Fibroblast of lung (primary cell): ENCODE results near the gene STARD7. TPM values are rescaled to one million over a fixed set of nuclear protein-coding genes. Genes with fewer than 3 reads are reported as not detected.

Experiments
- DNase-seq, 2 donors: peaks; one replicate each; pipeline versions ENCODE4 v3.0.0 to v3.0.0-alpha.2; 2010; ENCODE audit warnings: low read depth in 2 of 2
- H2AFZ ChIP-seq: 2 replicates; pipeline ENCODE4 v1.5.1; 2012; ENCODE audit warnings: low read length, control low read depth, inconsistent platforms
- H3K27ac ChIP-seq: 2 replicates; pipeline ENCODE4 v1.5.1; 2011; ENCODE audit warnings: low read length, control low read depth; ENCODE audit not compliant: insufficient read depth
- H3K27me3 ChIP-seq: 2 replicates; pipeline ENCODE4 v1.5.1; 2011; ENCODE audit warnings: mild to moderate bottlenecking, low read length; ENCODE audit not compliant: control insufficient read depth, insufficient read depth
- H3K36me3 ChIP-seq: 2 replicates; pipeline ENCODE4 v1.5.1; 2011; ENCODE audit warnings: low read length; ENCODE audit not compliant: control insufficient read depth, insufficient read depth
- H3K4me1 ChIP-seq: 2 replicates; pipeline ENCODE4 v1.5.1; 2011; ENCODE audit warnings: low read length; ENCODE audit not compliant: control insufficient read depth, insufficient read depth; ENCODE audit errors: extremely low read depth
- H3K4me2 ChIP-seq: 2 replicates; pipeline ENCODE4 v1.5.1; 2011; ENCODE audit warnings: low read length, control low read depth; ENCODE audit not compliant: insufficient read depth; ENCODE audit errors: extremely low read depth
- H3K4me3 ChIP-seq, 4 experiments: fragments of 200-600 bp in 1 of 4; sonication (generic) in 1 of 4; replicated peaks in 1 of 4; 2 replicates each; pipeline ENCODE4 v1.5.1; 2011 to 2016; ENCODE audit warnings: low read length in 4 of 4, low read depth in 3 of 4, mild to moderate bottlenecking in 3 of 4, control low read depth in 2 of 4, inconsistent platforms in 1 of 4, mixed read lengths in 1 of 4; ENCODE audit not compliant: insufficient read depth in 1 of 4; ENCODE audit errors: control extremely low read depth in 1 of 4
- H3K79me2 ChIP-seq: 2 replicates; pipeline ENCODE4 v1.5.1; 2012; ENCODE audit warnings: mild to moderate bottlenecking, low read length, inconsistent platforms; ENCODE audit not compliant: control insufficient read depth, insufficient read depth
- H3K9ac ChIP-seq: 2 replicates; pipeline ENCODE4 v1.5.1; 2011; ENCODE audit warnings: mild to moderate bottlenecking, low read length, control low read depth; ENCODE audit not compliant: insufficient read depth
- H3K9me3 ChIP-seq: 2 replicates; pipeline ENCODE4 v1.5.1; 2012; ENCODE audit warnings: low read depth, low read length; ENCODE audit not compliant: control insufficient read depth, insufficient read depth
- H4K20me1 ChIP-seq: 2 replicates; pipeline ENCODE4 v1.5.1; 2011; ENCODE audit warnings: low read length; ENCODE audit not compliant: control insufficient read depth, insufficient read depth; ENCODE audit errors: extremely low read depth
- CTCF ChIP-seq, 2 donors: IDR thresholded peaks in 1 of 2; conservative IDR thresholded peaks in 1 of 2; 1 replicate in 1 of 2; 2 replicates in 1 of 2; pipeline ENCODE4 v1.5.1; 2011 to 2012; ENCODE audit warnings: low read length in 2 of 2, control low read depth in 1 of 2, inconsistent platforms in 1 of 2, low read depth in 1 of 2, mild to moderate bottlenecking in 1 of 2
- EZH2 ChIP-seq: IDR thresholded peaks from 2 replicates; pipeline ENCODE4 v1.5.1; 2012; ENCODE audit warnings: low read length, control low read depth, mild to moderate bottlenecking; ENCODE audit errors: missing control alignments
- polyA plus RNA-seq, 2 donors: library from polyadenylated mRNA; depleted of rRNA in 1 of 2; stranded (reverse) in 1 of 2; unstranded in 1 of 2; fragments of >200 nt; gene quantifications; 2 replicates each; pipeline ENCODE4 v1.2.1, GENCODE V29; 2011 to 2012; ENCODE audit warnings: missing spikeins in 1 of 2
- total RNA-seq: library from RNA; depleted of rRNA; stranded (reverse); fragments of >200 nt; gene quantifications from 2 replicates; pipeline ENCODE4 v1.2.1, GENCODE V29; 2014

STARD7 gene
- total and polyA plus RNA-seq, 2 donors (not counting 1 experiment from before 2014, with no cell fraction given) = 109 to 121 TPM

GRCh38 chr2:96245609-96246390 lies 37.2 kb upstream of the STARD7 start:
- Histone ChIP-seq H3K36me3 (peaks cover 2% of the 10 kb centered on the region), H3K27ac (no peak overlapping the region), H3K79me2 (no peaks in the 10 kb centered on the region), H3K4me2 (no peak overlapping the region), H3K9me3 (no peaks in the 10 kb centered on the region), H3K4me1 (peaks cover 9% of the 10 kb centered on the region), H4K20me1 (no peaks in the 10 kb centered on the region), H3K27me3 (no peaks in the 10 kb centered on the region), H2AFZ (no peak overlapping the region), H3K9ac (no peak overlapping the region), H3K4me3 (no peak overlapping the region)
- TF ChIP-seq EZH2 = no peak
- no peak for TF ChIP-seq CTCF (conservative IDR thresholded peaks at IDR 0.05 in 1 of 2, IDR thresholded peaks at IDR 0.05 in 1 of 2; ENCODE audit: low read depth in 1 of 2, low read length in 2 of 2)
- peak; percentile 39 to 68 for DNase-seq

- no peak for TF ChIP-seq EZH2
- no peak for TF ChIP-seq CTCF (conservative IDR thresholded peaks at IDR 0.05 in 1 of 2, IDR thresholded peaks at IDR 0.05 in 1 of 2; ENCODE audit: low read depth in 1 of 2, low read length in 2 of 2)
- H3K4me3 ChIP-seq = no peak overlapping the region
- H3K4me2 ChIP-seq = no peak overlapping the region
- H3K9ac ChIP-seq = no peak overlapping the region
- H2AFZ ChIP-seq = no peak overlapping the region
- H3K27me3 ChIP-seq = no peaks in the 10 kb centered on the region
- peaks cover 2% of the 10 kb centered on the region for H3K4me1 ChIP-seq
- no peaks in the 10 kb centered on the region for H3K9me3 ChIP-seq
- H3K79me2 ChIP-seq = no peaks in the 10 kb centered on the region
- peaks cover 2% of the 10 kb centered on the region for H3K36me3 ChIP-seq
- no peak overlapping the region for H3K27ac ChIP-seq
- H4K20me1 ChIP-seq = no peaks in the 10 kb centered on the region
- no peak for DNase-seq
Measured at GRCh38 chr2:96243843-96244242, 35.2 kb upstream of the STARD7 start.

GRCh38 chr2:96241900-96242611 lies 33.4 kb upstream of the STARD7 start:
- no peak overlapping the region for H3K9ac ChIP-seq
- peak overlapping the region; percentile 4 for H2AFZ ChIP-seq
- no peaks in the 10 kb centered on the region for H4K20me1 ChIP-seq
- H3K79me2 ChIP-seq = no peaks in the 10 kb centered on the region
- peak; percentile 24 to 80 for DNase-seq
- peaks cover under 1% of the 10 kb centered on the region for H3K36me3 ChIP-seq
- no peak overlapping the region for H3K4me3 ChIP-seq
- H3K27ac ChIP-seq = peak overlapping the region; percentile 16
- H3K4me1 ChIP-seq = peaks cover 2% of the 10 kb centered on the region
- no peaks in the 10 kb centered on the region for H3K27me3 ChIP-seq
- H3K4me2 ChIP-seq = peak overlapping the region; percentile 3
- TF ChIP-seq CTCF (conservative IDR thresholded peaks at IDR 0.05 in 1 of 2, IDR thresholded peaks at IDR 0.05 in 1 of 2; ENCODE audit: low read depth in 1 of 2, low read length in 2 of 2) = no peak
- no peak for TF ChIP-seq EZH2
- H3K9me3 ChIP-seq = no peaks in the 10 kb centered on the region
